Sigmoid colon (tissue), 7 donors: Measurements from ENCODE around the gene NOS1. TPM values are rescaled to one million over a fixed set of nuclear protein-coding genes. Genes with fewer than 3 reads are reported as not detected.
"Not testable (repeated sequence)": the region's sequence is repeated elsewhere in the genome, so short reads cannot be mapped to it uniquely, and the experiment has no call there.

Experiments used
- DNase-seq: peaks from one replicate; pipeline ENCODE4 v3.0.0-alpha.2; 2019
- H3K27ac ChIP-seq, 4 donors: fragments of 200-600 bp; sonication (generic); one replicate each; pipeline ENCODE4 v1.5.1; 2016 to 2019; ENCODE audit warnings: mild to moderate bottlenecking in 1 of 4
- H3K27me3 ChIP-seq, 3 donors: fragments of 200-600 bp; sonication (generic); one replicate each; pipeline ENCODE4 v1.5.1; 2019; ENCODE audit warnings: mild to moderate bottlenecking in 1 of 3
- H3K36me3 ChIP-seq, 4 donors: fragments of 200-600 bp; sonication (generic); one replicate each; pipeline ENCODE4 v1.5.1; 2016 to 2019
- H3K4me1 ChIP-seq, 4 donors: fragments of 200-600 bp; sonication (generic); one replicate each; pipeline ENCODE4 v1.5.1; 2017 to 2019
- H3K4me3 ChIP-seq, 4 donors: fragments of 200-600 bp; sonication (generic); one replicate each; pipeline ENCODE4 v1.5.1; 2017 to 2019; ENCODE audit warnings: mild to moderate bottlenecking in 2 of 4, moderate library complexity in 1 of 4
- H3K9me3 ChIP-seq, 4 donors: fragments of 200-600 bp in 3 of 4; sonication (generic) in 3 of 4; one replicate each; pipeline versions ENCODE4 v1.5.1 to v1.6.1; 2013 to 2019
- EP300 ChIP-seq, 4 donors: sonication (generic); formaldehyde crosslinking; IDR thresholded peaks; one replicate each; pipeline ENCODE4 v1.6.1; 2017; ENCODE audit warnings: antibody characterized with exemption in 4 of 4
- POLR2A ChIP-seq, 2 donors: fragments of 450-650 bp; IDR thresholded peaks; one replicate each; pipeline ENCODE4 v1.6.1; 2016; ENCODE audit warnings: antibody characterized with exemption in 2 of 2, mild to moderate bottlenecking in 2 of 2, moderate library complexity in 2 of 2
- POLR2AphosphoS5 ChIP-seq, 4 donors: sonication (generic); formaldehyde crosslinking; IDR thresholded peaks; one replicate each; pipeline ENCODE4 v1.6.1; 2017; ENCODE audit warnings: antibody characterized with exemption in 4 of 4
- WGBS, 2 donors: extraction: QIAGEN DNeasy Blood & Tissue Kit; methylation state at CpG; one replicate each; pipeline ENCODE4 v1.1.7; 2013; 5-methylcytosine and 5-hydroxymethylcytosine counted together
- intact Hi-C: fragments of 100-400 bp; cut with DNase I; formaldehyde crosslinking; loops from one replicate; pipeline ENCODE4 v1.15.1; 2023
- polyA plus RNA-seq, 3 donors: library from polyadenylated mRNA; stranded (reverse); fragments of 200-250 nt; gene quantifications; one replicate each; pipeline ENCODE4 v1.2.3, GENCODE V29; 2013
- total RNA-seq, 4 donors: library from RNA; depleted of rRNA; stranded (reverse); fragments of >200 nt; gene quantifications; one replicate each; pipeline ENCODE4 v1.1.0, GENCODE V29; 2016
- TF ChIP-seq, protein P1 (sequence below), 4 experiments: fragments of 450-650 bp in 3 of 4; fragments of 200-600 bp in 1 of 4; IDR thresholded peaks; one replicate each; pipeline ENCODE4 v1.5.1; 2016 to 2019; ENCODE audit warnings: antibody characterized with exemption in 4 of 4, mild to moderate bottlenecking in 3 of 4, moderate library complexity in 2 of 4
- donor health status: healthy with polysubstance abuse.
- donor health status: Bipolar disorder and iron deficiency.
- donor health status: healthy.

Gene NOS1
- total and polyA plus RNA-seq, 7 donors, result 1.6 to 14.7 (median 10.3) TPM; not detected in 2

DNA sequence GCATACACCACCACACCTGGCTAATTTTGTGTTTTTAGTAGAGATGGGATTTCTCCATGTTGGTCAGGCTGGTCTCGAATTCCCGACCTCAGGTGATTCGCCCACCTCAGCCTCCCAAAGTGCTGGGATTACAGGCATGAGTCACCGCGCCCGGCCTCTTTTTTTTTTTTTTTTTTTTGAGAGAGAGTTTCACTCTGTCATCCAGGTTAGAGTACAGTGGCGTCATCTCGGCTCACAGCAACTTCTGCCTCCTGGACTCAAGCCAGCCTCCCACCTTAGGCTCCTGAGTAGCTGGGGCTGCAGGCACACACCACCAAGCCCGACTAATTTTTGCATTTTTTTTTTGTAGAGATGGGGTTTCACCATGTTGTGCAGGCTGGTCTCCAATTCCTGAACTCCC, 166.4 kb downstream of the NOS1 start:
- H3K36me3 ChIP-seq, H3K9me3 ChIP-seq, H3K27me3 ChIP-seq, H3K4me1 ChIP-seq, DNase-seq, H3K27ac ChIP-seq, intact Hi-C loops, H3K4me3 ChIP-seq: not testable (repeated sequence)
- WGBS, 2 donors, result 88 to 89% methylated on average over 9 of the region's 9 CpGs

DNA sequence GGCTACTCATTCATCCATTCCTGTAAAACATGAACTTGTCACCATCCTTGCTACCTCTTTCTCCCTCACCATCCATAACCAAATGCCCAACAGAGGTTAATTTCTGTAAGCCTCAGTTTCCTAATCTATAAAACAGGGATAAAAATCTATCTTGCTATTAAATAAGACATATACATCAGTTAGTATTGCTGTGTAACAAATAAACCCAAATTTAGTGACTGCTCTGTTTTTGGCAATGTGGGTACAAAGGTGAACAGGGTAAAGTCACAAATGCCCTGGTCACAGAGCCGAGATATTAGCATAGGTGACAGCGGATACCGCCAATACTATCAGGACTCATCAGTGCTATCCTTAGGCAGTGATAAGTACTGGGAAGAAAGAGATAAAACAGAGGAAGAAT, 167.5 kb downstream of the NOS1 start:
- TF ChIP-seq POLR2AphosphoS5 (IDR thresholded peaks at IDR 0.05), result no peak
- TF ChIP-seq EP300 (IDR thresholded peaks at IDR 0.05), result no peak
- TF ChIP-seq, protein P1, sequence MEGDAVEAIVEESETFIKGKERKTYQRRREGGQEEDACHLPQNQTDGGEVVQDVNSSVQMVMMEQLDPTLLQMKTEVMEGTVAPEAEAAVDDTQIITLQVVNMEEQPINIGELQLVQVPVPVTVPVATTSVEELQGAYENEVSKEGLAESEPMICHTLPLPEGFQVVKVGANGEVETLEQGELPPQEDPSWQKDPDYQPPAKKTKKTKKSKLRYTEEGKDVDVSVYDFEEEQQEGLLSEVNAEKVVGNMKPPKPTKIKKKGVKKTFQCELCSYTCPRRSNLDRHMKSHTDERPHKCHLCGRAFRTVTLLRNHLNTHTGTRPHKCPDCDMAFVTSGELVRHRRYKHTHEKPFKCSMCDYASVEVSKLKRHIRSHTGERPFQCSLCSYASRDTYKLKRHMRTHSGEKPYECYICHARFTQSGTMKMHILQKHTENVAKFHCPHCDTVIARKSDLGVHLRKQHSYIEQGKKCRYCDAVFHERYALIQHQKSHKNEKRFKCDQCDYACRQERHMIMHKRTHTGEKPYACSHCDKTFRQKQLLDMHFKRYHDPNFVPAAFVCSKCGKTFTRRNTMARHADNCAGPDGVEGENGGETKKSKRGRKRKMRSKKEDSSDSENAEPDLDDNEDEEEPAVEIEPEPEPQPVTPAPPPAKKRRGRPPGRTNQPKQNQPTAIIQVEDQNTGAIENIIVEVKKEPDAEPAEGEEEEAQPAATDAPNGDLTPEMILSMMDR (IDR thresholded peaks at IDR 0.05), result no peak
- no peak for TF ChIP-seq POLR2A (IDR thresholded peaks at IDR 0.05)
- intact Hi-C loops, result loop anchor here (5.0 kb wide), 1 partner anchor 377 kb away; no protein-coding TSS in a partner anchor
- H3K27ac ChIP-seq, result no peak overlapping the region
- no peak for DNase-seq
- no peaks in the 10 kb centered on the region for H3K9me3 ChIP-seq
- 95% methylated on average over 3 of the region's 3 CpGs for WGBS, 2 donors
- H3K4me1 ChIP-seq, result peaks cover 0 to 14% (median 10%) of the 10 kb centered on the region in 4 donors
- H3K4me3 ChIP-seq, result no peak overlapping the region
- no peaks in the 10 kb centered on the region for H3K27me3 ChIP-seq
- H3K36me3 ChIP-seq, result no peaks in the 10 kb centered on the region

DNA sequence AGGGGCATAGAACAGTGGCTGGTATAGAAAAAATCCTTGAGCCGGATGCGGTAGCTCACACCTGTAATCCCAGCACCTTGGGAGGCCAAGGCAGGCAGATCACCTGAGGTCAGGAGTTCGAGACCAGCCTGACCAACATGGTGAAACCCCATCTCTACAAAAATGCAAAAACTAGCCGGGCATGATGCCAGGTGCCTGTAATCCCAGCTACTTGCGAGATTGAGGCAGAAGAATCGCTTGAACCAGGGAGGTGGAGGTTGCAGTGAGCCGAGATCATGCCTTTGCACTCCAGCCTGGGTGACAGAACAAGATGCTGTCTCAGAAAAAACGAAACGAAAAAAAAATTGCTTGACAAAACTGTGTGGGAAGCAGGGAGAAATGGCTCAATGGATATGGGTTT, 168.8 kb downstream of the NOS1 start:
- WGBS, 2 donors, result 87 to 88% methylated on average over 9 of the region's 9 CpGs
- DNase-seq, H3K4me3 ChIP-seq, H3K27ac ChIP-seq, H3K36me3 ChIP-seq, H3K27me3 ChIP-seq, H3K9me3 ChIP-seq: not testable (repeated sequence)
- H3K4me1 ChIP-seq, result peaks cover 0 to 18% (median 16%) of the 10 kb centered on the region in 4 donors
- intact Hi-C loops, result loop anchor here (5.0 kb wide), 1 partner anchor 375 kb away; no protein-coding TSS in a partner anchor

DNA sequence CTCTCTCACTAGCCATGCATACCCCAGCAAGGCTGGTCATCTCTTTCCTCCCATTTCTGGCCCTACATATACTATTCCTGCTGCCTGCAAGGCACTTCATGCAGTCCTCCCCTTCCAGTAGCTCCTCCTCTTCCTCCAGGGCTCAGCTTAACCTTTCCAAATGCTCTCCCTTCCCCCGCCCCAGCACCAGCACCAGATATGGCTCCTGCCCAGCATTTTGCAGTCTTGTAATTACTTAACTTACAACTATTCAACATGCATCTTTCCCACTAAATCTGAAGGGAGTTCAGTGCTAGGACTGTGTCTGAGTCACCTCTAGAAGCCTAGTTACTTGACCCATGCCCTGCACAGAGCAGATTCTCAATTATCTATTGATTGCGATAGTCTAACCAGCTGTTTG, 169.4 kb downstream of the NOS1 start:
- Histone ChIP-seq H3K36me3 (peaks cover 0 to 1% (median 0%) of the 10 kb centered on the region in 4 donors), H3K27me3 (no peaks in the 10 kb centered on the region), H3K27ac (no peak overlapping the region), H3K4me1 (peaks cover 0 to 18% (median 16%) of the 10 kb centered on the region in 4 donors), H3K4me3 (no peak overlapping the region), H3K9me3 (no peaks in the 10 kb centered on the region)
- 79 to 80% methylated on average over 2 of the region's 2 CpGs for WGBS, 2 donors
- no peak for DNase-seq
- intact Hi-C loops, result loop anchor here (5.0 kb wide), 1 partner anchor 375 kb away; no protein-coding TSS in a partner anchor
- no peak for TF ChIP-seq POLR2A (IDR thresholded peaks at IDR 0.05)
- no peak for TF ChIP-seq POLR2AphosphoS5 (IDR thresholded peaks at IDR 0.05)
- TF ChIP-seq EP300 (IDR thresholded peaks at IDR 0.05), result no peak
- TF ChIP-seq, protein P1 (IDR thresholded peaks at IDR 0.05), result no peak

DNA sequence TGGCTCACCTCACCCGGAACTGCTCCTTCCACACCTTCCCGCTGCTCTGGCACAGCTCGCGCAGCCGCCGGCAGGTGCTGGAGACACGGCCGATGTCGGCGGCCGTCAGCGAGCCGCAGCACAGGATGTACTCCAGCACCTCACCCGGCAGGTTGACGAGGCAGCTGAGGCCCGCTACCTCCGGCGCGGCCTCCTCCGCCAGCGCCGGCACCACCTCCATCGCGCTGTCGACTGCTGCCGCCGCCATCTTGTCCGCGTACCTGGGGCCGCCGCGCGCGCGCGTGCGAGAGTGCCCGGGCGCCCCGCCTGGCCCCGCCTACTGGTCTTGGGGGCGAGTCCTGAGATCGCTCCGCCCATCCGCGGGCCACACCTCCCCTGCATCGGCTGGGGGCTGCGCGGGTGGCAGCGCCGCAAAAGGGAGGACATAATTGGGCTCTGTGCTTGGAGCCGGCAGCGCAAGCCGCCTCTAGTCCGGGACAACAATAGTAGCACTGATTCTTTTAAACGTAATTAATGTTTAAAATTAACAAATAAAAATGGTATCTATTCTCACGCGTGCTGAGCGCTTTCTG, 171.1 kb downstream of the NOS1 start, which contains the start of gene FBXO21:
Gene FBXO21, minus strand, starts transcription at position 261 of the 572 bp plus-strand sequence. Its CDS starts 14 bp downstream, at position 247.
- TF ChIP-seq POLR2A (IDR thresholded peaks at IDR 0.05) (peak in 1 of 2 donors; percentile 35), POLR2AphosphoS5 (IDR thresholded peaks at IDR 0.05) (peak; percentile 75 to 92 (median 86)), EP300 (IDR thresholded peaks at IDR 0.05) (no peak)
- TF ChIP-seq, protein P1 (IDR thresholded peaks at IDR 0.05), result no peak
- intact Hi-C loops, result loop anchor here (5.0 kb wide), 1 partner anchor 373 kb away; no protein-coding TSS in a partner anchor
- H3K36me3 ChIP-seq, result peaks cover 0 to 16% (median 0%) of the 10 kb centered on the region in 4 donors
- no peaks in the 10 kb centered on the region for H3K9me3 ChIP-seq
- H3K4me1 ChIP-seq, result peaks cover 0 to 18% (median 16%) of the 10 kb centered on the region in 4 donors
- H3K27me3 ChIP-seq, result no peaks in the 10 kb centered on the region
- WGBS, 2 donors, result 2 to 3% methylated on average over 59 of the region's 59 CpGs
- peak within 1 kb of the TSS; percentile 75 to 92 (median 82) for H3K4me3 ChIP-seq
- DNase-seq, result peak; percentile 95
- peak within 1 kb of the TSS; percentile 77 to 84 (median 81) for H3K27ac ChIP-seq
